ENCODE measurements around the gene SHISA5. TPM values are rescaled to one million over a fixed set of nuclear protein-coding genes. Genes with fewer than 3 reads are reported as not detected.

SHISA5 gene
- total RNA-seq, 4 donors from 2014 or later: 98.2 to 191 (median 122) TPM

GRCh38 chr3:48467110-48467454, 36.9 kb downstream of the SHISA5 start:
- H3K4me1 ChIP-seq: peaks cover 4 to 77% (median 60%) of the 10 kb centered on the region in 3 donors
- peaks cover 0 to 53% of the 10 kb centered on the region in 2 donors for H3K36me3 ChIP-seq
- H3K9me3 ChIP-seq: no peaks in the 10 kb centered on the region
- WGBS, 2 donors (ENCODE audit: low coverage in 1 of 2): no CpG with 5 or more reads among the region's 9 CpGs
- no peaks in the 10 kb centered on the region for H3K27me3 ChIP-seq
- peak overlapping the region; percentile 92 to 98 (median 97) for H3K27ac ChIP-seq
- ATAC-seq: no peak
- H3K4me3 ChIP-seq: peak overlapping the region in 1 of 2 donors; percentile 57
- TF ChIP-seq POLR2A (IDR thresholded peaks at IDR 0.05): no peak
- no peak for TF ChIP-seq CTCF (IDR thresholded peaks at IDR 0.05)
- no peak for TF ChIP-seq POLR2AphosphoS5 (IDR thresholded peaks at IDR 0.05)
- no peak for TF ChIP-seq EP300 (IDR thresholded peaks at IDR 0.05)

GRCh38 chr3:48466386-48467109, 37.4 kb downstream of the SHISA5 start:
- ATAC-seq: peak; percentile 2
- peaks cover 4 to 72% (median 55%) of the 10 kb centered on the region in 3 donors for H3K4me1 ChIP-seq
- no peaks in the 10 kb centered on the region for H3K27me3 ChIP-seq
- H3K9me3 ChIP-seq: no peaks in the 10 kb centered on the region
- H3K36me3 ChIP-seq: peaks cover 0 to 58% of the 10 kb centered on the region in 2 donors
- peak overlapping the region; percentile 92 to 98 (median 97) for H3K27ac ChIP-seq
- no CpG with 5 or more reads among the region's 19 CpGs for WGBS, 2 donors (ENCODE audit: low coverage in 1 of 2)
- peak overlapping the region; percentile 28 to 57 for H3K4me3 ChIP-seq
- TF ChIP-seq POLR2AphosphoS5 (IDR thresholded peaks at IDR 0.05): no peak
- no peak for TF ChIP-seq POLR2A (IDR thresholded peaks at IDR 0.05)
- no peak for TF ChIP-seq EP300 (IDR thresholded peaks at IDR 0.05)
- TF ChIP-seq CTCF (IDR thresholded peaks at IDR 0.05): no peak

- WGBS, 2 donors (ENCODE audit: low coverage in 1 of 2): no CpG with 5 or more reads among the region's 21 CpGs
- Histone ChIP-seq H3K4me1 (peaks cover 4 to 64% (median 50%) of the 10 kb centered on the region in 3 donors), H3K4me3 (peak overlapping the region; percentile 28 to 57), H3K9me3 (no peaks in the 10 kb centered on the region), H3K36me3 (peaks cover 0 to 65% of the 10 kb centered on the region in 2 donors), H3K27ac (peak overlapping the region; percentile 92 to 98 (median 97)), H3K27me3 (no peaks in the 10 kb centered on the region)
- TF ChIP-seq POLR2A (IDR thresholded peaks at IDR 0.05) (peak; percentile 79 to 88), EP300 (IDR thresholded peaks at IDR 0.05) (no peak), CTCF (IDR thresholded peaks at IDR 0.05) (peak in 3 of 4 experiments; percentile 82 to 88 (median 84)), POLR2AphosphoS5 (IDR thresholded peaks at IDR 0.05) (peak; percentile 94)
- peak; percentile 97 for ATAC-seq
Observed at GRCh38 chr3:48465531-48466378, 38.2 kb downstream of the SHISA5 start.

- Histone ChIP-seq H3K27me3 (no peaks in the 10 kb centered on the region), H3K4me1 (peaks cover 4 to 58% (median 45%) of the 10 kb centered on the region in 3 donors), H3K4me3 (no peak overlapping the region), H3K27ac (peak overlapping the region; percentile 70 to 98 (median 97)), H3K36me3 (peaks cover 0 to 66% of the 10 kb centered on the region in 2 donors), H3K9me3 (no peaks in the 10 kb centered on the region)
- TF ChIP-seq POLR2A (IDR thresholded peaks at IDR 0.05): no peak
- no peak for TF ChIP-seq EP300 (IDR thresholded peaks at IDR 0.05)
- WGBS, 2 donors (ENCODE audit: low coverage in 1 of 2): 10% methylated on average over 2 of the region's 7 CpGs; no CpG with 5 or more reads in 1 of the 2 donors
- no peak for ATAC-seq
Observed at GRCh38 chr3:48465237-48465530, 38.8 kb downstream of the SHISA5 start.

GRCh38 chr3:48464713-48465221, 39.2 kb downstream of the SHISA5 start:
- H3K9me3 ChIP-seq: no peaks in the 10 kb centered on the region
- peaks cover 0 to 66% of the 10 kb centered on the region in 2 donors for H3K36me3 ChIP-seq
- no peak for ATAC-seq
- H3K27me3 ChIP-seq: no peaks in the 10 kb centered on the region
- WGBS, 2 donors (ENCODE audit: low coverage in 1 of 2): 85% methylated on average over 2 of the region's 17 CpGs; no CpG with 5 or more reads in 1 of the 2 donors
- TF ChIP-seq EP300 (IDR thresholded peaks at IDR 0.05) (no peak), POLR2AphosphoS5 (IDR thresholded peaks at IDR 0.05) (no peak), CTCF (IDR thresholded peaks at IDR 0.05) (no peak), POLR2A (IDR thresholded peaks at IDR 0.05) (no peak)
- no peak overlapping the region for H3K4me3 ChIP-seq
- peak overlapping the region; percentile 70 to 98 (median 97) for H3K27ac ChIP-seq
- H3K4me1 ChIP-seq: peaks cover 4 to 54% (median 40%) of the 10 kb centered on the region in 3 donors
